HepG2 (cell line): Measurements from ENCODE around the gene HUNK. TPM values are rescaled to one million over a fixed set of nuclear protein-coding genes. Genes with fewer than 3 reads are reported as not detected.

Source experiments
- ATAC-seq: fragments of 200-7000 bp; cut with Tn5 transposase; 3 replicates; pipeline ENCODE4 v1.9.1; 2020; ENCODE audit warnings: mild to moderate bottlenecking, moderate library complexity
- BruUV-seq: library from RNA; stranded (reverse); fragments of 400-500 nt; replicated peaks from 2 replicates; lab custom pipeline; 2021; lab: Mats Ljungman, UMichigan
- CTCF ChIA-PET: fragments of 300-600 bp; formaldehyde crosslinking; extraction: SDS; loops from one replicate; lab custom pipeline; 2021; ENCODE audit warnings: low total read pairs, inconsistent platforms, low intra/inter-chr PET ratio; lab: Yijun Ruan, JAX
- POLR2A ChIA-PET: fragments of 350-600 bp; sonication (Branson Sonifier 250); formaldehyde crosslinking; loops from one replicate; lab custom pipeline; 2020; ENCODE audit warnings: antibody characterized with exemption, inconsistent platforms; lab: Yijun Ruan, JAX
- DNase-seq: peaks from one replicate; pipeline ENCODE4 v3.0.0-alpha.2; 2015; ENCODE audit warnings: low spot score
- FAIRE-seq: peaks from 3 replicates; lab custom pipeline; 2011; peaks lifted over from hg19 to GRCh38; lab: Jason Lieb, UNC
- H2AFZ ChIP-seq: one replicate; pipeline ENCODE4 v1.6.1; 2011; ENCODE audit warnings: low read length, inconsistent platforms
- H3K27ac ChIP-seq: fragments of 300-600 bp; 3 replicates; pipeline ENCODE4 v1.8.0; 2011; ENCODE audit warnings: mixed run types, mild to moderate bottlenecking, mixed read lengths, low read length, inconsistent platforms; ENCODE audit not compliant: insufficient read depth; ENCODE audit errors: extremely low read length
- H3K27me3 ChIP-seq, 2 experiments: fragments of 200-600 bp in 1 of 2; 2 replicates in 1 of 2; 3 replicates in 1 of 2; pipeline versions ENCODE4 v1.6.0 to v1.8.0; 2011; ENCODE audit warnings: low read length in 2 of 2, mild to moderate bottlenecking in 2 of 2, moderate library complexity in 2 of 2, inconsistent platforms in 1 of 2; ENCODE audit not compliant: insufficient read depth in 2 of 2, control insufficient read depth in 1 of 2
- H3K36me3 ChIP-seq, 2 experiments: fragments of 200-600 bp in 1 of 2; replicated peaks in 1 of 2; 2 replicates in 1 of 2; 3 replicates in 1 of 2; pipeline versions ENCODE4 v1.5.1 to v1.8.0; 2011; ENCODE audit warnings: low read length in 2 of 2, inconsistent platforms in 1 of 2; ENCODE audit not compliant: insufficient read depth in 2 of 2, control insufficient read depth in 1 of 2
- H3K4me1 ChIP-seq: 2 replicates; pipeline ENCODE4 v1.5.1; 2012; ENCODE audit warnings: low read length, inconsistent platforms; ENCODE audit not compliant: insufficient read depth
- H3K4me2 ChIP-seq: 2 replicates; pipeline ENCODE4 v1.6.0; 2011; ENCODE audit warnings: low read depth, low read length, inconsistent platforms
- H3K4me3 ChIP-seq, 3 experiments: fragments of 200-600 bp in 1 of 3; sonication (generic), shearing (Covaris generic) in 1 of 3; replicated peaks in 1 of 3; 2 replicates each; pipeline ENCODE4 v1.5.1; 2011 to 2016; ENCODE audit warnings: low read length in 3 of 3, inconsistent platforms in 2 of 3, low read depth in 2 of 3, mild to moderate bottlenecking in 2 of 3, control low read depth in 1 of 3, mixed read lengths in 1 of 3; ENCODE audit not compliant: insufficient read depth in 1 of 3
- H3K79me2 ChIP-seq: one replicate; pipeline ENCODE4 v1.6.1; 2011; ENCODE audit warnings: low read length, inconsistent platforms; ENCODE audit not compliant: insufficient read depth
- H3K9ac ChIP-seq: 2 replicates; pipeline ENCODE4 v1.6.0; 2011; ENCODE audit warnings: mild to moderate bottlenecking, low read depth, low read length, inconsistent platforms; ENCODE audit not compliant: insufficient read depth
- H3K9me3 ChIP-seq: 2 replicates; pipeline ENCODE4 v1.5.1; 2012; ENCODE audit warnings: mild to moderate bottlenecking, low read length
- H4K20me1 ChIP-seq: 2 replicates; pipeline ENCODE4 v1.6.0; 2011; ENCODE audit warnings: inconsistent platforms, mild to moderate bottlenecking, low read length, moderate library complexity; ENCODE audit not compliant: insufficient read depth
- ARID4A ChIP-seq: sonication (generic); formaldehyde crosslinking; IDR thresholded peaks from 2 replicates; pipeline ENCODE4 v1.5.0; 2020; ENCODE audit warnings: mild to moderate bottlenecking, missing genetic modification reagents, borderline replicate concordance
- ARNT2 ChIP-seq: sonication (generic); formaldehyde crosslinking; IDR thresholded peaks from 2 replicates; pipeline ENCODE4 v1.8.0; 2022; ENCODE audit warnings: mild to moderate bottlenecking, low read depth, missing genetic modification reagents, moderate library complexity
- CBFB ChIP-seq: sonication (generic); formaldehyde crosslinking; IDR thresholded peaks from 2 replicates; pipeline ENCODE4 v1.4.0; 2020; ENCODE audit warnings: missing genetic modification reagents
- FOXP1 ChIP-seq, 2 experiments: fragments of 450-650 bp in 1 of 2; IDR thresholded peaks; 2 replicates each; pipeline ENCODE4 v1.6.1; 2017 to 2018; ENCODE audit warnings: antibody characterized with exemption in 1 of 2
- PCBP2 ChIP-seq: fragments of 200-400 bp; formaldehyde crosslinking; optimal IDR thresholded peaks from 2 replicates; pipeline ENCODE3; 2018; ENCODE audit warnings: low read length, low read depth; ENCODE audit not compliant: poor library complexity, severe bottlenecking
- PHF20 ChIP-seq: sonication (generic); formaldehyde crosslinking; IDR thresholded peaks from 2 replicates; pipeline ENCODE4 v1.5.0; 2020; ENCODE audit warnings: mild to moderate bottlenecking, missing genetic modification reagents
- POLR2G ChIP-seq: fragments of 200-400 bp; formaldehyde crosslinking; IDR thresholded peaks from 2 replicates; pipeline ENCODE4 v1.6.1; 2018; ENCODE audit warnings: mild to moderate bottlenecking, low read depth, low read length, moderate library complexity
- SMARCE1 ChIP-seq: fragments of 450-650 bp; IDR thresholded peaks from 2 replicates; pipeline ENCODE4 v1.6.1; 2017; ENCODE audit warnings: borderline replicate concordance
- SRSF1 ChIP-seq: fragments of 200-400 bp; formaldehyde crosslinking; optimal IDR thresholded peaks from 2 replicates; pipeline ENCODE3; 2017; ENCODE audit warnings: mild to moderate bottlenecking, low read depth, low read length, moderate library complexity
- TMF1 ChIP-seq: sonication (generic); formaldehyde crosslinking; IDR thresholded peaks from 2 replicates; pipeline ENCODE4 v1.8.1; 2022; ENCODE audit warnings: low read depth, missing genetic modification reagents
- WIZ ChIP-seq: sonication (generic); formaldehyde crosslinking; IDR thresholded peaks from 2 replicates; pipeline ENCODE4 v1.5.1; 2020; ENCODE audit warnings: mild to moderate bottlenecking, missing genetic modification reagents
- ZKSCAN1 ChIP-seq: fragments of 150-350 bp; IDR thresholded peaks from 2 replicates; pipeline ENCODE4 v1.6.1; 2014; ENCODE audit warnings: low read length
- ZNF33A ChIP-seq: sonication (generic); formaldehyde crosslinking; IDR thresholded peaks from 2 replicates; pipeline ENCODE4 v1.5.1; 2020; ENCODE audit warnings: missing genetic modification reagents, mild to moderate bottlenecking, moderate library complexity, borderline replicate concordance
- ZNF616 ChIP-seq: sonication (generic); formaldehyde crosslinking; IDR thresholded peaks from 2 replicates; pipeline ENCODE4 v1.5.0; 2020; ENCODE audit warnings: low read depth, mild to moderate bottlenecking, missing genetic modification reagents
- WGBS: methylation state at CpG from one replicate; pipeline ENCODE4 v1.1.6; 2017; ENCODE audit warnings: low lambda C conversion rate; 5-methylcytosine and 5-hydroxymethylcytosine counted together
- in situ Hi-C: cut with HindIII; loops from 2 replicates; pipeline ENCODE4 v1.10.0; 2017; ENCODE audit warnings: low pct_unique_long_range_greater_than_20kb; ENCODE audit not compliant: extremely low pct_ligation_motif_present
- intact Hi-C: fragments of 100-400 bp; cut with micrococcal nuclease; formaldehyde crosslinking; loops from one replicate; pipeline ENCODE4 v1.10.0; 2022; ENCODE audit not compliant: unreplicated experiment
- polyA plus RNA-seq, 8 experiments: library from polyadenylated mRNA; depleted of rRNA in 3 of 8; stranded (reverse) in 7 of 8; unstranded in 1 of 8; fragments of >200 nt; fragmentation: Illumina TruSeq in 4 of 8; extraction: Trizol in 4 of 8; gene quantifications; 2 replicates each; pipeline versions ENCODE4 v1.2.1 to v1.2.3, GENCODE V29; 2011 to 2016; ENCODE audit warnings: low read depth in 4 of 8, missing spikeins in 1 of 8, mixed read lengths in 1 of 8; ENCODE audit not compliant: insufficient read depth in 1 of 8
- total RNA-seq, 5 experiments: library from RNA; depleted of rRNA; stranded (reverse); fragments of >200 nt; fragmentation: Illumina TruSeq; extraction: Trizol; gene quantifications; 2 replicates each; pipeline ENCODE4 v1.2.3, GENCODE V29; 2016; ENCODE audit warnings: low read depth in 1 of 5
- TF ChIP-seq, protein P1 (sequence below): fragments of 450-650 bp; IDR thresholded peaks from 2 replicates; pipeline ENCODE4 v1.6.1; 2017
- TF ChIP-seq, protein P2 (sequence below): sonication (generic); formaldehyde crosslinking; IDR thresholded peaks from 2 replicates; pipeline ENCODE4 v1.4.0; 2020; ENCODE audit warnings: missing genetic modification reagents
- TF ChIP-seq, protein P3 (sequence below): sonication (generic); formaldehyde crosslinking; IDR thresholded peaks from 2 replicates; pipeline ENCODE4 v1.4.0; 2020; ENCODE audit warnings: mild to moderate bottlenecking, missing genetic modification reagents

Gene HUNK
- total and polyA plus RNA-seq, 2 of the 13 experiments (the other 11 are each of a cell fraction or from before 2014, with no cell fraction given), result 1.8 to 1.9 TPM

DNA sequence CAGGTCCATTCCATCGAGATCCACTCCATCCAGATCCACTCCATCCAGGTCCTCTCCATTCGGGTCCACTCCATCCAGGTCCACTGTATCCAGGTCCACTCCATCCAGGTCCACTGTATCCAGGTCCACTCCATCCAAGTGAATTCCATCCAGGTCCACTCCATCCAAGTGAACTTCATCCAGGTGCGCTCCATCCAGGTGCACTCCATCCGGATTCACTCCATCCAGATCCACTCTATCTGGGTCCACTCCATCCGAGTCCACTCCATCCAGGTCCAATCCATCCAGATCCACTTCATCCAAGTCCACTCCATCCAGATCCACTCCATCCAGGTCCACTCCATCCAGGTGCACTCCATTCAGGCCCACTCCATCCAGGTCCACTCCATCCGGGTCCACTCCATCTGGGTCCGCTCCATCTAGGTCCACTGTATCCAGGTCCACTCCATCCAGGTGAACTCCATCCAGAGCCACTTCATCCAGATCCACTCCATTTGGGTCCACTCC is 157.4 kb downstream of the HUNK start:
- 21% methylated on average over 7 of the region's 7 CpGs for WGBS
- in situ Hi-C loops, result no loop called here
- no TSS peak for BruUV-seq

More for the DNA sequence above, 157.4 kb downstream of the HUNK start:
- Histone ChIP-seq H3K4me1 (no peaks in the 10 kb centered on the region), H3K9me3 (no peaks in the 10 kb centered on the region), H3K9ac (no peak overlapping the region), H3K27ac (no peak overlapping the region), H3K79me2 (no peaks in the 10 kb centered on the region), H3K36me3 (no peaks in the 10 kb centered on the region), H3K27me3 (no peaks in the 10 kb centered on the region; a peak in 1 of 5 replicates)
- ATAC-seq (no peak), FAIRE-seq (no peak), DNase-seq (no peak)
- ChIA-PET CTCF (no interaction called here), POLR2A (no interaction called here)
- intact Hi-C loops, result no loop called here
- TF ChIP-seq TMF1 (CRISPR knock-in tag) (no peak), ARNT2 (CRISPR knock-in tag) (no peak), POLR2G (no peak), FOXP1 (IDR thresholded peaks at IDR 0.05) (no peak), FOXP1 (CRISPR knock-in tag; IDR thresholded peaks at IDR 0.05) (no peak), SRSF1 (no peak), CBFB (CRISPR knock-in tag) (no peak), ZNF616 (CRISPR knock-in tag) (no peak), WIZ (CRISPR knock-in tag) (no peak), ZKSCAN1 (no peak), PHF20 (no peak), PCBP2 (no peak), ARID4A (CRISPR knock-in tag) (no peak), ZNF33A (CRISPR knock-in tag) (no peak), SMARCE1 (no peak)
- TF ChIP-seq, protein P1, sequence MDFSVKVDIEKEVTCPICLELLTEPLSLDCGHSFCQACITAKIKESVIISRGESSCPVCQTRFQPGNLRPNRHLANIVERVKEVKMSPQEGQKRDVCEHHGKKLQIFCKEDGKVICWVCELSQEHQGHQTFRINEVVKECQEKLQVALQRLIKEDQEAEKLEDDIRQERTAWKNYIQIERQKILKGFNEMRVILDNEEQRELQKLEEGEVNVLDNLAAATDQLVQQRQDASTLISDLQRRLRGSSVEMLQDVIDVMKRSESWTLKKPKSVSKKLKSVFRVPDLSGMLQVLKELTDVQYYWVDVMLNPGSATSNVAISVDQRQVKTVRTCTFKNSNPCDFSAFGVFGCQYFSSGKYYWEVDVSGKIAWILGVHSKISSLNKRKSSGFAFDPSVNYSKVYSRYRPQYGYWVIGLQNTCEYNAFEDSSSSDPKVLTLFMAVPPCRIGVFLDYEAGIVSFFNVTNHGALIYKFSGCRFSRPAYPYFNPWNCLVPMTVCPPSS, result no peak
- TF ChIP-seq, protein P2, sequence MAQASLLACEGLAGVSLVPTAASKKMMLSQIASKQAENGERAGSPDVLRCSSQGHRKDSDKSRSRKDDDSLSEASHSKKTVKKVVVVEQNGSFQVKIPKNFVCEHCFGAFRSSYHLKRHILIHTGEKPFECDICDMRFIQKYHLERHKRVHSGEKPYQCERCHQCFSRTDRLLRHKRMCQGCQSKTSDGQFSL (CRISPR knock-in tag), result no peak
- TF ChIP-seq, protein P3, sequence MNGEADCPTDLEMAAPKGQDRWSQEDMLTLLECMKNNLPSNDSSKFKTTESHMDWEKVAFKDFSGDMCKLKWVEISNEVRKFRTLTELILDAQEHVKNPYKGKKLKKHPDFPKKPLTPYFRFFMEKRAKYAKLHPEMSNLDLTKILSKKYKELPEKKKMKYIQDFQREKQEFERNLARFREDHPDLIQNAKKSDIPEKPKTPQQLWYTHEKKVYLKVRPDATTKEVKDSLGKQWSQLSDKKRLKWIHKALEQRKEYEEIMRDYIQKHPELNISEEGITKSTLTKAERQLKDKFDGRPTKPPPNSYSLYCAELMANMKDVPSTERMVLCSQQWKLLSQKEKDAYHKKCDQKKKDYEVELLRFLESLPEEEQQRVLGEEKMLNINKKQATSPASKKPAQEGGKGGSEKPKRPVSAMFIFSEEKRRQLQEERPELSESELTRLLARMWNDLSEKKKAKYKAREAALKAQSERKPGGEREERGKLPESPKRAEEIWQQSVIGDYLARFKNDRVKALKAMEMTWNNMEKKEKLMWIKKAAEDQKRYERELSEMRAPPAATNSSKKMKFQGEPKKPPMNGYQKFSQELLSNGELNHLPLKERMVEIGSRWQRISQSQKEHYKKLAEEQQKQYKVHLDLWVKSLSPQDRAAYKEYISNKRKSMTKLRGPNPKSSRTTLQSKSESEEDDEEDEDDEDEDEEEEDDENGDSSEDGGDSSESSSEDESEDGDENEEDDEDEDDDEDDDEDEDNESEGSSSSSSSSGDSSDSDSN (CRISPR knock-in tag), result no peak
- TF ChIP-seq, all 625 proteins: peak for 0
- no peak overlapping the region for H3K4me2 ChIP-seq
- H2AFZ ChIP-seq, result no peak overlapping the region
- H4K20me1 ChIP-seq, result no peaks in the 10 kb centered on the region
- no peak overlapping the region for H3K4me3 ChIP-seq
